Inflammatory macrophage treated with lipopolysaccharide for 1 hour (primary cell): ENCODE measurements around the gene SESN3.

ENCODE experiments used
- DNase-seq, 2 donors: peaks; one replicate each; pipeline ENCODE4 v3.0.0-alpha.2; 2020 to 2022

SESN3 gene

DNA sequence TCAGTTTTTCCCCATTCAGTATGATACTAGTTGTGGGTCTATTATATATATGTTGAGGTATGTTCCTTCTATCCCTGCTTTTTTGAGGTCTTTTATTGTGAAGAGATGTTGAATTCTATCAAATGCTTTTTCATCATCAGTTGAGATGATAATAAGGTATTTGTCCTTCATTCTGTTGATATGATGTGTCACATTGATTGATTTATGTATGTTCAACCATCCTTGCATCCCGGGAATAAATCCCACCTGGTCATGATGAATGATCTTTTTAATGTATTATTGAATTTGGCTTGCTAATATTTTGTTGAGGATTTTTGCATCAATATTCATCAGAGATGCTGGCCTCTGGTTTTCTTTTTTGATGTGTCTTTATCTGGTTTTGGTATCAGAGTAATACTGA lies 115.4 kb downstream of the SESN3 start:
- DNase-seq = no peak
